ENCODE results near the gene ZNF184. TPM values are rescaled to one million over a fixed set of nuclear protein-coding genes. Genes with fewer than 3 reads are reported as not detected.

ZNF184 gene
- total and polyA plus RNA-seq, 9 of the 15 experiments (the other 6 are each of a cell fraction or from before 2014, with no cell fraction given), result 7.6 to 22.2 (median 12.8) TPM

DNA sequence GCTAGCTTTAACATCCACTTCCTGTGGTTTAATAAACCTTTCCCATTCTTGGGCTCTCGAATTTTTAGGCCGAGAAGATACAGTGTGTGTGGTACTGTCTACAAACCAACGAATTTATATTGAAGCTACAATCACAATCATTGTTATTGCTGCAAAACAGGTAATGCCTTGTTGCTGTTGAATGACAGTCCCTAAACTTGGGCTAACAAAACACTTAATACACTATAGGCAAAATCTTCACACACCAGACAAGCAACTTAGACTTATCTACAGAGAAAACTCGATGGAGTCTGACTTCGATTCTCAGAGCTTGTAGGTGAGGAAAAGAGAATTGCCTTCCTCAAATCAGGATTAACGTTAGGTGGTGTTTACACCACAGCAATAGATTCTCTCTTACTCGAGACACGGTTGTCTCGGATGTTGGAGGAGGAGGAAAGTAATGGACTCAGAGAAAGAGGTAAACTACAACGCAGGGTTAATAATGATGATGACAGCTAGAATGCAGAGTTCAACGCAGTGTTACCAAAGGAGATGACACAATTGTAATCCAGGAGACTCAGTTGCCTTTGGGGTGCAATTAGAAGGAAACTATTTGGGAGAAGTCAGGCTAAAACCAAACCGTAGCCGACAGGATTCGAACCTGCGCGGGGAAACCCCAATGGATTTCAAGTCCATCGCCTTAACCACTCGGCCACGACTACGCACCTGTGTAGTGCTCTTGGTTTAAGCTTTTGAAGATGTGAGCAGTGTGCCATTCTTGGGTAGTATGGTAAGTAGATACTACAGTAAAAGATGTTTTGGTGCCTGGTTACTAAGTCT lies 32.5 kb upstream of the ZNF184 start (continued):
- TF ChIP-seq, protein P1, sequence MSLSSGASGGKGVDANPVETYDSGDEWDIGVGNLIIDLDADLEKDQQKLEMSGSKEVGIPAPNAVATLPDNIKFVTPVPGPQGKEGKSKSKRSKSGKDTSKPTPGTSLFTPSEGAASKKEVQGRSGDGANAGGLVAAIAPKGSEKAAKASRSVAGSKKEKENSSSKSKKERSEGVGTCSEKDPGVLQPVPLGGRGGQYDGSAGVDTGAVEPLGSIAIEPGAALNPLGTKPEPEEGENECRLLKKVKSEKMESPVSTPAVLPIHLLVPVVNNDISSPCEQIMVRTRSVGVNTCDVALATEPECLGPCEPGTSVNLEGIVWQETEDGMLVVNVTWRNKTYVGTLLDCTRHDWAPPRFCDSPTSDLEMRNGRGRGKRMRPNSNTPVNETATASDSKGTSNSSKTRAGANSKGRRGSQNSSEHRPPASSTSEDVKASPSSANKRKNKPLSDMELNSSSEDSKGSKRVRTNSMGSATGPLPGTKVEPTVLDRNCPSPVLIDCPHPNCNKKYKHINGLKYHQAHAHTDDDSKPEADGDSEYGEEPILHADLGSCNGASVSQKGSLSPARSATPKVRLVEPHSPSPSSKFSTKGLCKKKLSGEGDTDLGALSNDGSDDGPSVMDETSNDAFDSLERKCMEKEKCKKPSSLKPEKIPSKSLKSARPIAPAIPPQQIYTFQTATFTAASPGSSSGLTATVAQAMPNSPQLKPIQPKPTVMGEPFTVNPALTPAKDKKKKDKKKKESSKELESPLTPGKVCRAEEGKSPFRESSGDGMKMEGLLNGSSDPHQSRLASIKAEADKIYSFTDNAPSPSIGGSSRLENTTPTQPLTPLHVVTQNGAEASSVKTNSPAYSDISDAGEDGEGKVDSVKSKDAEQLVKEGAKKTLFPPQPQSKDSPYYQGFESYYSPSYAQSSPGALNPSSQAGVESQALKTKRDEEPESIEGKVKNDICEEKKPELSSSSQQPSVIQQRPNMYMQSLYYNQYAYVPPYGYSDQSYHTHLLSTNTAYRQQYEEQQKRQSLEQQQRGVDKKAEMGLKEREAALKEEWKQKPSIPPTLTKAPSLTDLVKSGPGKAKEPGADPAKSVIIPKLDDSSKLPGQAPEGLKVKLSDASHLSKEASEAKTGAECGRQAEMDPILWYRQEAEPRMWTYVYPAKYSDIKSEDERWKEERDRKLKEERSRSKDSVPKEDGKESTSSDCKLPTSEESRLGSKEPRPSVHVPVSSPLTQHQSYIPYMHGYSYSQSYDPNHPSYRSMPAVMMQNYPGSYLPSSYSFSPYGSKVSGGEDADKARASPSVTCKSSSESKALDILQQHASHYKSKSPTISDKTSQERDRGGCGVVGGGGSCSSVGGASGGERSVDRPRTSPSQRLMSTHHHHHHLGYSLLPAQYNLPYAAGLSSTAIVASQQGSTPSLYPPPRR (CRISPR knock-in tag; IDR thresholded peaks at IDR 0.05; ENCODE audit: borderline replicate concordance), result 0 out of 2 replicates have a peak, but pooled peaks have one; percentile 39
- TF ChIP-seq CBX3 (IDR thresholded peaks at IDR 0.05; ENCODE audit: borderline replicate concordance in 1 of 2, low read length in 2 of 2), result 0 out of 3 replicates have a peak, but pooled peaks of 1 of the 2 experiments have one; percentile 16
- peak; percentile 10 to 36; a peak in 2 of 4 replicates for TF ChIP-seq RAD21 (CRISPR knock-in tag; conservative IDR thresholded peaks at IDR 0.05 in 1 of 2, IDR thresholded peaks at IDR 0.05 in 1 of 2)
- TF ChIP-seq, protein P2, sequence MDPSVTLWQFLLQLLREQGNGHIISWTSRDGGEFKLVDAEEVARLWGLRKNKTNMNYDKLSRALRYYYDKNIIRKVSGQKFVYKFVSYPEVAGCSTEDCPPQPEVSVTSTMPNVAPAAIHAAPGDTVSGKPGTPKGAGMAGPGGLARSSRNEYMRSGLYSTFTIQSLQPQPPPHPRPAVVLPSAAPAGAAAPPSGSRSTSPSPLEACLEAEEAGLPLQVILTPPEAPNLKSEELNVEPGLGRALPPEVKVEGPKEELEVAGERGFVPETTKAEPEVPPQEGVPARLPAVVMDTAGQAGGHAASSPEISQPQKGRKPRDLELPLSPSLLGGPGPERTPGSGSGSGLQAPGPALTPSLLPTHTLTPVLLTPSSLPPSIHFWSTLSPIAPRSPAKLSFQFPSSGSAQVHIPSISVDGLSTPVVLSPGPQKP (CRISPR knock-in tag; IDR thresholded peaks at IDR 0.05), result no peak
- peak; percentile 44; the same call in 1 of the 2 replicates for TF ChIP-seq ETV1 (tag; conservative IDR thresholded peaks at IDR 0.05; ENCODE audit: low read depth)
- TF ChIP-seq MECOM (CRISPR knock-in tag; IDR thresholded peaks at IDR 0.05), result 0 out of 2 replicates have a peak, but pooled peaks have one; percentile 45
- no peak for TF ChIP-seq SIRT6 (IDR thresholded peaks at IDR 0.05; ENCODE audit: low read depth, low read length)
- TF ChIP-seq, protein P3, sequence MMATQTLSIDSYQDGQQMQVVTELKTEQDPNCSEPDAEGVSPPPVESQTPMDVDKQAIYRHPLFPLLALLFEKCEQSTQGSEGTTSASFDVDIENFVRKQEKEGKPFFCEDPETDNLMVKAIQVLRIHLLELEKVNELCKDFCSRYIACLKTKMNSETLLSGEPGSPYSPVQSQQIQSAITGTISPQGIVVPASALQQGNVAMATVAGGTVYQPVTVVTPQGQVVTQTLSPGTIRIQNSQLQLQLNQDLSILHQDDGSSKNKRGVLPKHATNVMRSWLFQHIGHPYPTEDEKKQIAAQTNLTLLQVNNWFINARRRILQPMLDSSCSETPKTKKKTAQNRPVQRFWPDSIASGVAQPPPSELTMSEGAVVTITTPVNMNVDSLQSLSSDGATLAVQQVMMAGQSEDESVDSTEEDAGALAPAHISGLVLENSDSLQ (IDR thresholded peaks at IDR 0.05), result peak; percentile 64; the same call in 1 of the 2 replicates
- TF ChIP-seq C11orf30 (IDR thresholded peaks at IDR 0.05; ENCODE audit: low read depth), result peak; percentile 54
- TF ChIP-seq, protein P4, sequence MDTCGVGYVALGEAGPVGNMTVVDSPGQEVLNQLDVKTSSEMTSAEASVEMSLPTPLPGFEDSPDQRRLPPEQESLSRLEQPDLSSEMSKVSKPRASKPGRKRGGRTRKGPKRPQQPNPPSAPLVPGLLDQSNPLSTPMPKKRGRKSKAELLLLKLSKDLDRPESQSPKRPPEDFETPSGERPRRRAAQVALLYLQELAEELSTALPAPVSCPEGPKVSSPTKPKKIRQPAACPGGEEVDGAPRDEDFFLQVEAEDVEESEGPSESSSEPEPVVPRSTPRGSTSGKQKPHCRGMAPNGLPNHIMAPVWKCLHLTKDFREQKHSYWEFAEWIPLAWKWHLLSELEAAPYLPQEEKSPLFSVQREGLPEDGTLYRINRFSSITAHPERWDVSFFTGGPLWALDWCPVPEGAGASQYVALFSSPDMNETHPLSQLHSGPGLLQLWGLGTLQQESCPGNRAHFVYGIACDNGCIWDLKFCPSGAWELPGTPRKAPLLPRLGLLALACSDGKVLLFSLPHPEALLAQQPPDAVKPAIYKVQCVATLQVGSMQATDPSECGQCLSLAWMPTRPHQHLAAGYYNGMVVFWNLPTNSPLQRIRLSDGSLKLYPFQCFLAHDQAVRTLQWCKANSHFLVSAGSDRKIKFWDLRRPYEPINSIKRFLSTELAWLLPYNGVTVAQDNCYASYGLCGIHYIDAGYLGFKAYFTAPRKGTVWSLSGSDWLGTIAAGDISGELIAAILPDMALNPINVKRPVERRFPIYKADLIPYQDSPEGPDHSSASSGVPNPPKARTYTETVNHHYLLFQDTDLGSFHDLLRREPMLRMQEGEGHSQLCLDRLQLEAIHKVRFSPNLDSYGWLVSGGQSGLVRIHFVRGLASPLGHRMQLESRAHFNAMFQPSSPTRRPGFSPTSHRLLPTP (IDR thresholded peaks at IDR 0.05; ENCODE audit: borderline replicate concordance, extremely low read depth, insufficient read length), result peak; percentile 95
- no peak for TF ChIP-seq SLC30A9 (CRISPR knock-in tag; IDR thresholded peaks at IDR 0.05)
- TF ChIP-seq, protein P5, sequence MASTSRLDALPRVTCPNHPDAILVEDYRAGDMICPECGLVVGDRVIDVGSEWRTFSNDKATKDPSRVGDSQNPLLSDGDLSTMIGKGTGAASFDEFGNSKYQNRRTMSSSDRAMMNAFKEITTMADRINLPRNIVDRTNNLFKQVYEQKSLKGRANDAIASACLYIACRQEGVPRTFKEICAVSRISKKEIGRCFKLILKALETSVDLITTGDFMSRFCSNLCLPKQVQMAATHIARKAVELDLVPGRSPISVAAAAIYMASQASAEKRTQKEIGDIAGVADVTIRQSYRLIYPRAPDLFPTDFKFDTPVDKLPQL (IDR thresholded peaks at IDR 0.05; ENCODE audit: extremely low read depth, insufficient read length), result no peak
- no peak for TF ChIP-seq PTBP1 (IDR thresholded peaks at IDR 0.05; ENCODE audit: low read depth, low read length)
- TF ChIP-seq NR2C2 (CRISPR knock-in tag; IDR thresholded peaks at IDR 0.05), result no peak
- peak; percentile 5; the same call in 1 of the 2 replicates for TF ChIP-seq NR2C2 (tag; IDR thresholded peaks at IDR 0.05)

Measured in K562 (cell line).